NCI-H2196 treated with DMSO at 0.1 percent for 48 hours (cell line): Measurements from ENCODE around the gene PLXNB2.

Experiments
- DNase-seq: peaks from one replicate; lab custom pipeline; 2025; ENCODE audit not compliant: unreplicated experiment; lab: John Stamatoyannopoulos, UW

PLXNB2 gene

GRCh38 chr22:50299785-50300619 lies 7.4 kb downstream of the PLXNB2 start:
- DNase-seq = no peak

- DNase-seq = no peak
Measured at GRCh38 chr22:50298937-50299784, 8.3 kb downstream of the PLXNB2 start.

GRCh38 chr22:50298266-50298637 lies 9.2 kb downstream of the PLXNB2 start:
- DNase-seq = no peak

- DNase-seq = no peak
Measured at GRCh38 chr22:50297510-50298265, 9.8 kb downstream of the PLXNB2 start.

- no peak for DNase-seq
Measured at GRCh38 chr22:50296658-50297490, 10.6 kb downstream of the PLXNB2 start.

GRCh38 chr22:50294319-50294656 lies 13.2 kb downstream of the PLXNB2 start:
- no peak for DNase-seq

- DNase-seq = no peak
Measured at GRCh38 chr22:50293441-50294318, 13.8 kb downstream of the PLXNB2 start.

GRCh38 chr22:50292643-50293440 lies 14.6 kb downstream of the PLXNB2 start:
- no peak for DNase-seq

- no peak for DNase-seq
Measured at GRCh38 chr22:50289942-50290630, 17.4 kb downstream of the PLXNB2 start.

- DNase-seq = no peak
Measured at GRCh38 chr22:50289151-50289941, 18.1 kb downstream of the PLXNB2 start.

- no peak for DNase-seq
Measured at GRCh38 chr22:50287731-50288130, 19.7 kb downstream of the PLXNB2 start.

GRCh38 chr22:50286701-50287318 lies 20.6 kb downstream of the PLXNB2 start:
- DNase-seq = no peak

GRCh38 chr22:50286275-50286674 lies 21.2 kb downstream of the PLXNB2 start:
- DNase-seq = no peak

GRCh38 chr22:50285568-50286229 lies 21.7 kb downstream of the PLXNB2 start:
- DNase-seq = no peak

GRCh38 chr22:50284479-50284878 lies 23.0 kb downstream of the PLXNB2 start:
- DNase-seq = no peak

- no peak for DNase-seq
Measured at GRCh38 chr22:50283821-50284220, 23.6 kb downstream of the PLXNB2 start.
